RWPE1 (cell line): ENCODE measurements around the gene SIPA1L2.

Experiments used
- CTCF ChIA-PET: fragments of 350-600 bp; sonication (Branson Sonifier 250); formaldehyde crosslinking; extraction: SDS; loops from one replicate; lab custom pipeline; 2021; lab: Yijun Ruan, JAX
- POLR2A ChIA-PET: fragments of 400-600 bp; formaldehyde crosslinking; extraction: SDS; loops from one replicate; lab custom pipeline; 2020; ENCODE audit warnings: antibody characterized with exemption; ENCODE audit not compliant: low non-redundant PET; lab: Yijun Ruan, JAX
- DNase-seq: peaks from one replicate; pipeline ENCODE4 v3.0.0; 2012; ENCODE audit warnings: low spot score
- H3K27ac ChIP-seq: fragments of 450-650 bp; 2 replicates; pipeline ENCODE4 v1.5.1; 2017
- CTCF ChIP-seq: fragments of 450-650 bp; conservative IDR thresholded peaks from 2 replicates; pipeline ENCODE4 v1.5.1; 2017; ENCODE audit warnings: low read depth, mild to moderate bottlenecking

SIPA1L2 gene

DNA sequence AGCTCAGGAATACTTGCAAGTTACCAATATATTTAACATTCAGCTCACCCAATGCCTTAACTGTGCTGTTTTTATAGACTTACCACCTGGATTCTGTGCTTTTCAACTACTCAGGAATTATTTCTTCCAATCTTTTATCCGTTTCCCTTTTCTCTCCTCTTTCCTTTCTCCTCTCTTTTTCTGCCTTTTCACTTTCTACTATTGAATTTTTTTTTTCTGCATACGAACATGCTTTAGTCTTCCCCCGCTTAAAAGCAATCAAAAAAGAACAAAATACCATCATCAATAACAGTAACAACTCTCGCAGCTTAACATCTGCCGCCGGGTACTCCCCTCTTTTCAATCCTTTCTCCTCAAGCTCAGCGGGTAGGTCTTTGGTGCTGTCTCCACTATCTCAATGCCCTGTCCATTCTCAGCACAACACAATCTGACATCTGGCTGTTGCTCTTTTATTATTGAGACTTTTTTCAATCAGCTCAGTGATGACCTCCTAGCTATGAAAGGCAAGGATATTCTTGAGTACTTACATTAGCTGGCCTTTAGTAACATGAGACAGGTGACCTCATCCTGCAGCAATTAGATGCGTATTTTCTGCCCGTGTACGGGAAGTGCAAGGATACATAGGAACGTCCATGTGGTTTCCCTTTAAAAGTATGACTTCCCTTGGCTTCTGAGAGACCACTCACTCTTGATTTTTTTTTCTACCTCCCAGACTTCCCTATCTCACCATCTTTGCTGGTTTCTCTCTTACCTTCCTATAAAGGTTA, 40.2 kb upstream of the SIPA1L2 start:
- no peak overlapping the region for H3K27ac ChIP-seq
- no peak for DNase-seq
- no peak for TF ChIP-seq CTCF
- POLR2A ChIA-PET: no interaction called here
- CTCF ChIA-PET: no interaction called here

GRCh38 chr1:232667778-232668165, 37.8 kb upstream of the SIPA1L2 start:
- ChIA-PET CTCF (no interaction called here), POLR2A (no interaction called here)
- DNase-seq: no peak
- no peak overlapping the region for H3K27ac ChIP-seq
- TF ChIP-seq CTCF: no peak

DNA sequence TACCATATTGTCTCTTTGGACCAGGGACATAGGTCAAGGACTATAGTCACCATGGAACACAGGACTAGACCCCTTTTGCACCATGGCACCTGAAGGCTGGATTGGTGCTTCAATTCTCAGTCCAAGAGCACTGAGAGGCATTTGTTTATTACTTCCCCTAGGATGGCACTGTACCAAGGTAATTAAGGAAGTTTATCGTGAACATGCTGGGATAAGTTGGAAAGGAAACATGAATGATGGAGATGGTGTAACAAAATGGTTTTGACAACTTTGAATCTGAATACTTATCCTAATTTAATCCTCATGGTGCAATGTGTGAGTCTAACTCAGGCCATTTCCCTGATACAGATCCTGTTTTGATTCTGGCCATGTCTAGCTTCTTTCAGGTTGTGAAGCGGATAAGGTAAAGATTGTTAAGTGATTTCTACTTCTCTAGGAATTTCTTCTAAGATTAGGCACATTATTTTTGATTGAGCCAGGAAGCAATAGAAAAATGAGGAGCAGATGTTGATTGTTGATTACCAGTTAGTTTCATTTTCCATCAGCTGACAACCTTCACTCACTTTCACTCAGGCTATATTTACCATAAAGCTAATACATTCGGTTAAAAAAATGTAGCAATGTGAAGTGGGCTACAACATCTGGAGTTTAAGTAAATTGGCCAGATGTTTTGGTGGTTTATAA, 37.3 kb upstream of the SIPA1L2 start:
- H3K27ac ChIP-seq: no peak overlapping the region
- ChIA-PET CTCF (no interaction called here), POLR2A (no interaction called here)
- no peak for TF ChIP-seq CTCF
- no peak for DNase-seq

DNA sequence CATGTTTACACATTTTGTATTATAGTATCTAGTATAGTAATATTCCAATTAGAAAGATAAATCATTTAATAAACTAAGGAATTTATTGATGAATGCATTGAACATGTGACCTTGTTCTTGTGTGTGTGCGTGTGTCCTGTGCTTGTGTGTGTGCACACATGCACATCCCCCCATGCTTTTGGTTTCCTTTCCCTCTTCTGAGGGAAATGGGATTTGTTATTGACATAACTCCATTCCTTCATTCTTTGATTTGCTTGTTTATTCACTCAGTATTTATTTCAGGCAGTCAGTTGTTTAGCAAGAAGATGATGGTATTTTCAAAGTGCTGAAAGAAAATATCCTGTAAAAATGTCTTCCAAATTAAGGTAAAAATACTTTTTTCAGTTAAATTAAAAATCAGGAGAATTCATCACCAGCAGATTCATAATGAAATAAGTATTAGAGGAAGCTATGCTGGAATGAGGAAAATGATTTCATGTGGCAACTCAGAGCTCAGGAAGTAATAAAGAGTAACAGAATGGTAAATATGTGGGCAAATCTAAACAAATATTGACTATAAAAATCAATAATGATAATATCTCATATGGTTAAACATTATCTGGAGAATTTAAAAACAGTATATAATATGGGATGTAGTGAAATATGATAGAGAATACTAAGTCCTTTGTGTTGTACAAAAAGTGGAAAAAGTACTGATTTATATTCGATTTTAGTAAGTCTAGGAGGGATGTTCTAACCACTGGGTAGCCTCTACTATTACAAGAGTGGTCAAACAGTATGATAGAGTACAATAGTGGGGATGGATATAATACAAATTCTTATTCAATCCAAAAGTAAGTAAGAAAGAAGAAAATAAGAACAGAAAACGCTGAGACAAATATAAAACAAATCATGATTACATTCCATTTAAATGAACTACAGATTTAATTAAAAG, 35.2 kb upstream of the SIPA1L2 start:
- ChIA-PET CTCF (interaction anchor here (0.6 kb wide), 2 partner anchors 10 to 128 kb away, joined by 3 to 4 read pairs; no protein-coding TSS in a partner anchor), POLR2A (no interaction called here)
- DNase-seq: no peak
- TF ChIP-seq CTCF: no peak
- H3K27ac ChIP-seq: no peak overlapping the region

DNA sequence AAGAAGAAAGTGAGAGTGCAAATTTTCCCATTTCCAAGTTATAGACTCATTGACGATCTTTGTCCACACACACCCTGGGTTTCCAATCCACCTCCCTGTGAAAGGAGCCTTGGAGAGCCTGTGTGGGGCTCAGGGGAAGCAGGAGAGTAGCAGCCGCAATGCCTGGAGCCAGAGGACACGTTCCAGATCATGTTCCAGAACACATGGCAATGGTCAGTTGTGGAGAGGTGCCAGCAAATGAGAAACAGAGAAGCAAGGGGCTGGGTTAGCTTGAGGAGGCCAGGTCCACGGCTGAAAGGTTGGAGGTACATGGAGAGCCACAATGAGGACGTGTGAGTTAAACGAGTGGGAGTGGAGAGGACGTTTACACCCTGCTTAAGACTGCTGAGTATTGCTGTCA, 33.0 kb upstream of the SIPA1L2 start:
- no peak overlapping the region for H3K27ac ChIP-seq
- DNase-seq: no peak
- CTCF ChIA-PET: interaction anchor here (0.6 kb wide), 1 partner anchor 218 kb away, joined by 4 read pairs; no protein-coding TSS in a partner anchor
- POLR2A ChIA-PET: no interaction called here
- TF ChIP-seq CTCF: no peak

GRCh38 chr1:232658386-232658785, 28.5 kb upstream of the SIPA1L2 start:
- H3K27ac ChIP-seq: no peak overlapping the region
- no peak for DNase-seq
- ChIA-PET CTCF (interaction anchor here (0.5 kb wide), 1 partner anchor 1813 kb away, joined by 3 read pairs; no protein-coding TSS in a partner anchor), POLR2A (no interaction called here)
- no peak for TF ChIP-seq CTCF
